HG02938 (cell line): ENCODE results near the gene TACO1.

Experiments
- ATAC-seq: cut with Tn5 transposase; IDR thresholded peaks from one replicate; pipeline ENCODE4 v1.9.1; 2021; ENCODE audit warnings: mild to moderate bottlenecking, moderate library complexity; ENCODE audit not compliant: unreplicated experiment

The TACO1 gene

DNA sequence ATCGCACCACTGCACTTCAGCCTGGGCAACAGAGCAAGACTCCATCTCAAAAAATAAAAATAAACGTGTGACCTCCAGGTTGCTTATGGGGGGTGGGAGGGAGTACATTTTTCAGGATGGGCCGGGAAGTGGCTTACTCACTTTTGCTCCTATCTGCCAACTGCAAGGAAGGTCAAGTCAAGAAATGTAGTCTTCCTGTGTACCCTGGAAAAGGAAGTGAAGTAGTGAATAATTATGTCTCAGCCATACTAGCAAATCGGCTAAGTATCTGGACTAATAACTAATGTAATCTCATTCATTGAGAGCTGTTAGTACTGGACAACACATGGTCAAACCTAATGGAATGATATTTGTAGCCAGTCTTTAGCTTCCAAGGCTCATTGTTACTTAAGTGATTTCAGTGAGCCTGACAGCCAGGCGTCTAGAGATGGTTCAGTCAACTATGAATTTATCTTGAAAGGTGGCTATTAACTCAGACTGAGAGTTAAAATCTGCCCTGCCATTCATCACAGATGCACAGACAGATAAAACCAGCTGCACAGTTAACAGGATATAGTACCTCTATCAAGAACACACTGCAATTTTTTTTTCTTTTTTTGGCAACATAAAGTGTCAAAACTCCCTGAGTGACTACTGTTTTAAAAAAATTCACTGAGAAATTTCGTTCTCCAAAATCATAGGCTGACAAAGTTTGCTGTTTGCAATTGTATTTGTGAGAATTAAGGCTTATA is 3.7 kb upstream of the TACO1 start:
- no peak for ATAC-seq

GRCh38 chr17:63598281-63598680 is 2.4 kb upstream of the TACO1 start:
- ATAC-seq = no peak

DNA sequence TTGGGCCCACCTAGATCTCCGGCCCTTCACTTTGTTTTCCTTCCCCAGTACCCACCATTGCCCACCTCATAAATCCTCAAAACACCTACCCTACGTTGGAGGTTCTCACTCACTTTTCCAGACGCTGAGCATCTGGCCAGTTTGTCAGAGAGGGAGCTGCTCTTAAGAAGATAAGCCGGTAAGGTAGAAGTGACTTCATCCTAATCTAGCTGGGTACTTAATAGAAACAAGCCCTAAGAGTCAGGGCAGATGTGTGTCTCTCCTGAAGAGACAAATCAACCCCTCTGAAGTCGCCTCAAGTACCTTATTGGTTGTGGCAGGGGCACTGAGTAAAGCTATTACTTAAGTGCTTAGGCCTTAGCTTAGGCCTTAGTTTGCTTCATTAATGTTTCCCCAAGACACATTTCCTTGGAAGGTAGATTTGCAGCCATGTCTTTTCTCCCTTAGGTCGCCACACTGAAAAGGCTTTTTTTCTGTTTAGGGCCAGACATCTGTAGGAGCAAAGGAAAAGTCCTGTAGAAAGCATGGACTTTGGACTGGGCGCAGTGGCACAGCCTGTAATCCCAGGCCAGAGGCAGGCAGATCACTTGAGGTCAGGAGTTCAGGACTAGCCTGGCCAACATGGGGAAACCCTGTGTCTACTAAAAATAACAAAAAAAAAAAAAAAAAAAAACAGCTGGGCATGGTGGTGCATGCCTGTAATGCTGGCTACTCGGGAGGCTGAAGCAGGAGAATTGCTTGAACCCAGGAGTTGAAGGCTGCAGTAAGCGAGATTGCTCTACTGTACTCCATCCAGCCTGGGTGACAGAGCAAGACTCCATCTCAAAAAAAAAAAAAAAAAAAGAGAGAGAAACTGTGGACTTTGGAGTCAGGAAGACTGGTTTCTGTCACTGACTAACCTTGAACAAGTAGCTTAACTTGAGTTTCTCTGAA is 1.0 kb downstream of the TACO1 start:
- peak; percentile 12 for ATAC-seq

- no peak for ATAC-seq
Measured at GRCh38 chr17:63609816-63610573, 9.3 kb downstream of the TACO1 start.

DNA sequence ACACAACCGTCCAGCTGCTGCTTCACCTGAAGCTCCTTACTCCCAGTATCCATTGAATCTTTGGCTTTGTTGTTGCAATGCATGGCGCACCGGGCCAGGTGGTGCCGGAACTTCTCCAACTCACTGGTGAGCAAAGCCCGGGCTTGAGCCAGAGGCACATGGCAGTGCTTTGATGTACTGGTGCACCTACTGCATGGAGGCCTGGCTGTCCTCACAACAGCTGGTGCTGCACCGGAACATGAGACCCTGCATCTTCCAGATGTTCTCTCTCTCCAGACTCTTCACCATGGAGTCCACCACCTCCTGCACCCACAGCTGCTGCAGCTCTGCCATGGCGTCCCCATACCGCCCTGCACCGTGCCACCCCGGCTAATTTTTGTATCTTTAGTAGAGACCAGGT is 10.2 kb downstream of the TACO1 start:
- no peak for ATAC-seq

- no peak for ATAC-seq
Measured at GRCh38 chr17:63611354-63611753, 10.7 kb downstream of the TACO1 start.

DNA sequence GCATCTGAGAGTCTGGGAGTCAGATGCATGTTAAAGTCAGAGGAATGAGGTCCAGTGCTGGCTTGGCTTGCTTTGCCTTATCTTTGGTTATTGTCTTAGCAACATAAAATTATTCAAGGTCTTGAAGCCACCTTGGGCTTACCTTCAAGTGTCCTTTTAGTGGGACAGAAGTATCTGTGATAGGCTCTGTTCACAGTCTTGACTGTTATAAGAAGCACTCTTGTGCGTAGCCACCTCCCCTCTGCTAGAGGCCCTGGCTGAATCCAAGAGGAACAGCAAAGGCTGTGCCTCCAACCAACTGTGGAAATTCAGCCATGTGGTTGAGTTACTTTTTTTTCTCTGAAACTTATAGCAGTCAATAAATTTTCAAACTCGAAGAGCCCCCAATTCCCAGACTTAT is 13.0 kb downstream of the TACO1 start:
- no peak for ATAC-seq

DNA sequence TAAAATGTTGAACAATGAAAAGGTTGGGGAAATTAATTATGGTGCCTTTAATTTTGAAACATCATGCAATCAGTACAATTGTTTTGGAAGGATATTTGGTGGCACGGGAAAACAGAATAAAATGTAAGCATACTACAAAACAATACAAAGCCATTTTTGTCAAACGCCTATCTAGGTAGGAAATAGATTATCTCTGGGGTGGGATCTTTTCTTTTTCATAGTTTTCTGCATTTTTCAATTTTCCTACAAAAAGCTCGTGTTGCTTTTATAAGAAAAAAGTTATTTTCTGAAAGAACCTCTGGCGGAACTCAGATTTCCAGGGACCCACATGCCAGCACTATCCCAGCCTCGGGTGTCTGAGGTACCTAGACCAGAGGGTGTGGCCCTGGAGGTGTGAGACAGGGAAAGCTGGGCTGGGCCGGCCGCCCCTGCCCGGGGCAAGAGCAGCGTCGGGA is 20.6 kb downstream of the TACO1 start:
- no peak for ATAC-seq

DNA sequence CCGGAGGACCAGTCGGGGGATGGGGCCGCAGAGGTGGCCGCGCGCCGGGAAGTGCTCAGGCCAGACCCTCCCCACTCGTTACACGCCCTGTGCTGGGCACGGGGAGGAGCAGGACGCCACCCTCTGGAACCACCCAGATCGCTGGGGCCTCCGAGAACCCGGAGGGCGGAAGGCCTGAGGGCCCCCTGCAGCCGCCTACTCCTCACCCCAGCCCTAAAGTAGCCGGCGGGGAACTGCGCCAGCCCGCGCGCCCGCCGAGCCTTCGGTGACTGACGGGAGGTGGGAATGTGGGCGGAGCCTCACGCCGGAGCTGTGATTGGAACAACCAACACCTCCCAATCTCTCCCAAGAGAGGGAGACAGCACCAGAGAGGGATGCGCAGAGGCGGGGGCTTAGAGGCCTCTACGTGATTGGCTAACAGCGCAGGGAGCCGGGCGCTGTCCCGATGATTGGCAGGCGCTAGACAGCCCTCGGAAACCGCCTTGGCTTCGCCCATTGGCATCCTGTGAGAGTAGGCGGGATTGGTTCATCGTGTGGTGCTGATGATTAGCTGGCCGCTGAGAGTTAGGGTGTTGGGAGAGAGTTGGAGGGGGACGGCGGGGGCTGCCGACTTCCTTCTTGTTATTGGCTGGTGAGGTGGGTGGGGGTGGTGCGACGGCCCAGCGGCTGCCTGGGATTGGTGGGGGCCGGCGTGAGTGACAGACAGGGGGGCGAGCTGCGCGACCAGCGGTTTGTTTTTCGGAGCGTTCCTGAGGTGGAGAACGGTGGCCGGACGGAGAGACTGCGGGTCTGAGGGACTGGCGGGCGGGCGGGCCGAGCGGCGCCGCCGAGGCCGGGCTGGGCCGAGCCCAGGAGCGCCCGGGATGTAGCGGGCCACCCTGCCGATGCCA is 21.2 kb downstream of the TACO1 start, which contains the start of gene MAP3K3:
MAP3K3 (plus strand) TSS at position 734 of the 890 bp plus-strand sequence. CDS start 343 bp downstream, outside the sequence.
- ATAC-seq = peak; percentile 93

DNA sequence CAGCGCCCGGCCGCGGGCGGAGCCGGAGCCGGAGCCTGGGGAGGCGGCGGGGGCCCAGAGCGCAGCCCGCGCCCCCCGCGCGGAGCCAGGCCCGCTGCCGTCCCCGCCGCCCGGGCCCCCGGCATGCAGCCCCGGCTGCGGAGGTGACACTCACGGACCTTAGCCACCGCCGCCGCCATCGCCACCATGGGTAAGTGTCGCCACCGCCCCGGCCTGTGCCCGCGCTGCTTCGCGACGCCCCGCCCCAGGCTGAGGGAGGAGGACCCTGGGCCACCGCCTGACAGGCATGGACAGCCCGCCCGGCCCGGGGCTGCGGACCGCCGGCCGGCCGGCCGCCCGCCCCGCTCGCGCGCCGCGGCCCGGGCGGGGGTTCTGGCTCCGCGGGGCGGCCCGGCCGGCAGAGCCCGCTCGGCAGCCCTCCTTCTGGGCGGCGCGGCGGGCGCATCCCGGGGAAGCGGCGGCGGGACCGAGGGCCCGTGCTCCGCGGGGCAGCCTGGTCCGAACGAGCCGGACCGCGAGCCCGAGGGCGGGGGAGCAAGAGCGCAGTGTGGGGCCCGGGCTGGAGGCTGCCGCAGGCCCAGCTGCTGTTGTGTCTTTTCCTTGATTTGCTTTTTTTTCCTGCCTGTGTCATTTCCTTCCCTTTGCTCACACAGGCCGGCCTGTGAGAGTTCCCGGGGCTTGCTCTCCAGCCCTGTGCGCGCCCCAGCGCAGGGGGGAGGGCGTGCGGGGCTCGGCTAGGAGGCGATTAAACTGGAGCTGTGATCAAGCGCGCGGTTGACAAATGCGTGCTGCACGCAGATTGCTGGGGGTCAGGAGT is 22.1 kb downstream of the TACO1 start:
- ATAC-seq = peak; percentile 10

- no peak for ATAC-seq
Measured at GRCh38 chr17:63623786-63624530, 23.3 kb downstream of the TACO1 start.

- ATAC-seq = no peak
Measured at GRCh38 chr17:63624531-63624880, 23.8 kb downstream of the TACO1 start.

DNA sequence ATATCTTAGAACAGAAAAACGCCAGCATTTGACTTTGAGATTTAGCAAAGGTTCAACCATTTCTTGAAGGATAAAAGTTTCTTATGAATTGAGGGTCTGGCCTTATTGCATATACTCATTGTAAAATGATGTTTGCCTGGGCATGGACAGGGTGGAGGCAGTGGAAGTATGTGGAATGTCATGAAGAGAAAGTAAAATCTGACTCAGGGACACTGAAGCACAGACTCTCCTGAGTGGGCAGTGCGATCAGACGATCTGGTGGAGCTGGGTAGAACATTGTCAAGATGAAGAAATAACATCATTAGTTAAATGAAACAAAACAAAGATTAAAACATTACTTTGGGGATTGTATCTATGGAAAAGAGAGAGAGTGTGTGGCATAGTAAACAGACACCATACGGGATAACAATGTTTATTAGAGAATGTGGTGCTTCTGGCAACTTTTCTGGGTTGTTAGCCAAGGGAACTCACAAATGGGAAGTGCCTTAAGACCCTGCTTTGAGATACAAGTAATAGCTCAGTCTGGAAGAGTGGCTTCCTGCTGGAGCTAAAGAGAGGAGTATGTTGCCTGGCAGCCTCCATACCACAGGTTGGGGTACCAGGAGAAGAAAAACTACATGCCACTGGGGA is 26.0 kb downstream of the TACO1 start:
- ATAC-seq = no peak

- no peak for ATAC-seq
Measured at GRCh38 chr17:63629627-63630026, 28.9 kb downstream of the TACO1 start.

DNA sequence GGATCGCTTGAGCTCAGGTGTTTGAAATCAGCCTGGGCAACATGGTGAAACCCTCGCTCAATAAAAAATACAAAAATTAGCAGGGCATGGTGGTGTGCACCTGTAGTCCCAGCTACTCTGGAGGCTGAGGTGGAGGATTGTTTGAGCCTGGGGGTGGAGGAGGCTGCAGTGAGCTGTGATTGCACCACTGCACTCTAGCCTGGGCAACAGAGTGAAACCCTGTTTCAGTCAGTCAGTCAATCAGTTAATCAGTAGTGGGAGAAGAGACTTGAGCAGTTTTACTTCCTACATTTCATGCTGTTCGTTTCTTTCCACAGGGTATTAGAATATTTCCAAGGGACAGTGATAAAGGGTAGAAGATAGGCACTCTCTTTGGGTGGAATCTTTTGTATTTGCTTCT is 30.4 kb downstream of the TACO1 start:
- ATAC-seq = no peak

GRCh38 chr17:63631626-63632025 is 30.9 kb downstream of the TACO1 start:
- ATAC-seq = no peak

DNA sequence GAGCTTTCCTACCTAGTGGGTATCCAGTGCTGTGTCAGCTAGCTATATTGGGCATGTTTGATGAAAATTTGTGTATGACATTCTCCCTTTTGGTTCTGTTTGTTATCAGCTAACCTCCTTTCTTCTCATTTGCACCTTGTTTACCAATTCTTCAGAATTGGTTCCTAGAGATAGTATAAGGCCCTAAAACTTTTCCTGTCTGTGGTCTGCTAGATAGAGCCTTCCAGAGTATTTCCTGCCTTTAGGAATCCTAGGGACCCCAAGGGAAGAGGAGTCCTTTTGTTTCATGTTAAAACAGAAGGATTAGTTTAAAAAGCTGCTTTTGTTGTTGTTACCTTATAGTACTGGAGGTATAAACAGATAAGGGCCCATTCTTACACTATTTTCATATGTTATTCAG is 33.0 kb downstream of the TACO1 start:
- no peak for ATAC-seq

GRCh38 chr17:63634163-63634562 is 33.5 kb downstream of the TACO1 start:
- no peak for ATAC-seq
